ENCODE measurements around the gene NOC4L.

NOC4L gene

DNA sequence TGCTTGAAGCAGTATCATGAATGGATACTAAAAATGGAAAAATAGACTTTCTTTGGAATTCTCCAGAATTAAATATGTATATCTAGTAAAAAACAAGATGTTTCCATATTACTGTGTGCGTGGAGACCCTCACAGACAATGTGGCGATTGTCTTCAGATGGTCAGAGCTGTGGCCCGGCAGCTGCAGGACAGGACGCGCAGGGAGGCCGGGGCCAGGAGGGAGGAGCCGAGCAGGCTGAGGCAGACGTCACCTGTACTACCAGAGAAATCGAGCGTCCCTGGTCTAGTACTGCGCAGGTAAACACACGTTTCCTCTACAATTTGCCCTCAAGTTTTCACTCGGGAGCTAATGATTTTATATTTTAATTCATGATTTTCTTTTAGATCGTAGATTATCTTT lies 23.0 kb upstream of the NOC4L start:
- Histone ChIP-seq H3K79me2 (ENCODE audit: insufficient read depth, low read length) (no peaks in the 10 kb centered on the region), H3F3A (ENCODE audit: insufficient read depth, low read length) (no peaks in the 10 kb centered on the region), H3K4me2 (ENCODE audit: low read length) (no peak overlapping the region), H2AFZ (ENCODE audit: low read length) (no peak overlapping the region), H3K9ac (ENCODE audit: low read length) (no peak overlapping the region), H3K27ac (ENCODE audit: low read depth, low read length, poor library complexity, severe bottlenecking) (no peak overlapping the region), H3K4me3 (ENCODE audit: low read depth, low read length, poor library complexity, severe bottlenecking) (no peak overlapping the region), H3K27me3 (ENCODE audit: insufficient read depth, low read length) (no peaks in the 10 kb centered on the region), H3K9me3 (ENCODE audit: low read length) (no peaks in the 10 kb centered on the region), H4K20me1 (ENCODE audit: insufficient read depth, low read length) (no peaks in the 10 kb centered on the region), H3K4me1 (ENCODE audit: insufficient read depth, low read length, severe bottlenecking) (no peaks in the 10 kb centered on the region), H3K36me3 (ENCODE audit: insufficient read depth, low read length) (peaks cover 72% of the 10 kb centered on the region), H3K9me2 (ENCODE audit: low read depth, low read length) (no peaks in the 10 kb centered on the region)
- TF ChIP-seq, protein P1, sequence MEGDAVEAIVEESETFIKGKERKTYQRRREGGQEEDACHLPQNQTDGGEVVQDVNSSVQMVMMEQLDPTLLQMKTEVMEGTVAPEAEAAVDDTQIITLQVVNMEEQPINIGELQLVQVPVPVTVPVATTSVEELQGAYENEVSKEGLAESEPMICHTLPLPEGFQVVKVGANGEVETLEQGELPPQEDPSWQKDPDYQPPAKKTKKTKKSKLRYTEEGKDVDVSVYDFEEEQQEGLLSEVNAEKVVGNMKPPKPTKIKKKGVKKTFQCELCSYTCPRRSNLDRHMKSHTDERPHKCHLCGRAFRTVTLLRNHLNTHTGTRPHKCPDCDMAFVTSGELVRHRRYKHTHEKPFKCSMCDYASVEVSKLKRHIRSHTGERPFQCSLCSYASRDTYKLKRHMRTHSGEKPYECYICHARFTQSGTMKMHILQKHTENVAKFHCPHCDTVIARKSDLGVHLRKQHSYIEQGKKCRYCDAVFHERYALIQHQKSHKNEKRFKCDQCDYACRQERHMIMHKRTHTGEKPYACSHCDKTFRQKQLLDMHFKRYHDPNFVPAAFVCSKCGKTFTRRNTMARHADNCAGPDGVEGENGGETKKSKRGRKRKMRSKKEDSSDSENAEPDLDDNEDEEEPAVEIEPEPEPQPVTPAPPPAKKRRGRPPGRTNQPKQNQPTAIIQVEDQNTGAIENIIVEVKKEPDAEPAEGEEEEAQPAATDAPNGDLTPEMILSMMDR (IDR thresholded peaks at IDR 0.05; ENCODE audit: low read length), result no peak
- TF ChIP-seq EZH2 (IDR thresholded peaks at IDR 0.05; ENCODE audit: borderline replicate concordance, low read length), result no peak

DNA sequence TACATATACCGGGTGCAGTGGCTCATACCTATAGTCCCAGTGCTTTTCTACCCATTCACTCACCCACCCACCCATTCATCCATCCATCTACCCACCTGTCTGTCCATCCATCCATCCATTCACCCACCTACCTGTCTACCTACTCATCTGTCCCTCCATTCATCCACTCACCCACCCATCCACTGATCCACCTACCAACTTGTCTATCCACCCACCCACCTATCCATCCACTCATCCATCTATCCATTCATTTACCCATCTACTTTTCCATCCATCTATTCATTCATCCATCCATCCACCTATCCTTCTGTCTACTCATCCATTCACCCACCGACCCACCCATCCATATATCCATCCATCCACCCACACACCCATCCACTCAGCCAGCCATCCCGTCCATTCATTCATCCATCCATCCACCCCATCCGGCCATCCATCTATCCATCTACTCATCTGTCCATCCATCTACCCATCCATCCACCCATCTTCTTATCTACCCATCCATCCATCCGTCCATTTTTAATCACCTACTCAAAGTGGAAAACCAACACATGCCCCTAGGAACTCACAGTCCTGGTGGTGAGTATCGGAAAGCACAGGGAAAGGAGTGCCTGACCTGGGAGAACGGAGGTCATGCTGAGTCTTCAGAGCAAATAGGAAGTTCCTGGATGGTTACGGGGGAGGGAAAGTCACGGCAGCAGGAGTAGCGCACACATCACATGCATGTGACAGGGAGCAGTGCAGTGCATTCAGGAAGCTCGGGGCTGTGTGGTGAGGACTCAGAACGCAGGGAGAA lies 20.1 kb upstream of the NOC4L start:
- no peaks in the 10 kb centered on the region for H3K79me2 ChIP-seq (ENCODE audit: insufficient read depth, low read length)
- H3K4me1 ChIP-seq (ENCODE audit: insufficient read depth, low read length, severe bottlenecking), result no peaks in the 10 kb centered on the region
- no peaks in the 10 kb centered on the region for H3K9me2 ChIP-seq (ENCODE audit: low read depth, low read length)
- peaks cover 6% of the 10 kb centered on the region for H3K9me3 ChIP-seq (ENCODE audit: low read length)
- H2AFZ ChIP-seq (ENCODE audit: low read length), result no peak overlapping the region
- no peak overlapping the region for H3K9ac ChIP-seq (ENCODE audit: low read length)
- TF ChIP-seq, protein P1 (IDR thresholded peaks at IDR 0.05; ENCODE audit: low read length), result no peak
- H3K27me3 ChIP-seq (ENCODE audit: insufficient read depth, low read length), result no peaks in the 10 kb centered on the region
- H4K20me1 ChIP-seq (ENCODE audit: insufficient read depth, low read length), result no peaks in the 10 kb centered on the region
- H3K4me3 ChIP-seq (ENCODE audit: low read depth, low read length, poor library complexity, severe bottlenecking), result no peak overlapping the region
- H3K27ac ChIP-seq (ENCODE audit: low read depth, low read length, poor library complexity, severe bottlenecking), result no peak overlapping the region
- no peak overlapping the region for H3K4me2 ChIP-seq (ENCODE audit: low read length)
- no peaks in the 10 kb centered on the region for H3F3A ChIP-seq (ENCODE audit: insufficient read depth, low read length)
- H3K36me3 ChIP-seq (ENCODE audit: insufficient read depth, low read length), result peaks cover 77% of the 10 kb centered on the region

DNA sequence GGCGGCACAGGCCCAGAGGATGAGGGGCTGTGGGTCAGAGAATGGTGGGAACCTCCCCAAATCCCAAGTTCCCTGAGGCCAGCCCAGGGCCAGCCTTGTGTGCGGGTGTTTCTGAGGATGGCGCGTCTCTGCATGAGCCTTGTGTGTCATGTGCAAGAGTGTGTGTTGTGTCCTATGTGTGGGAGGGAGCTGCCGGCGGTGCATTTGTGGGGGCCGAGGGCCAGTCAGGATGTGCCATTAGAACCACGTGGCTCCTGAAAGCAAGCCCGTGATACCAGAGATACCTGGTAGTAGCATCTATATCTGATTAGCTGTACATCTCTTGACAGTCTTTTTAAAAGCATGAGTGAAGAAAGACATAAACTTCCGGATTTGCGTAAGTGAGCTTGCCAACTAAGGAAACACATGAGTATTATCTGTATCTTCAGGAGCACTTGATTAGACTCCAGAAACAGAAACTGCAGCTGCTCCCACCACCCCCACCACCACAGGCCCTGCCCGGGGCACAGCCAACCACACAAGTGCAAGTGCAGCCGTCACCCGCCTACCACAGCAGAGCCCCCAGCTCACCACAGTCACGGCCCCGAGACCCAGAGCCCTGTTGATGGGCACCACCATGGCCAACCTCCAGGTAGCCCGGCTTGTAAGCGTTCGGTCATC lies 19.4 kb upstream of the NOC4L start:
- Histone ChIP-seq H3K9ac (ENCODE audit: low read length) (no peak overlapping the region), H3K9me2 (ENCODE audit: low read depth, low read length) (no peaks in the 10 kb centered on the region), H3K36me3 (ENCODE audit: insufficient read depth, low read length) (peaks cover 75% of the 10 kb centered on the region), H3F3A (ENCODE audit: insufficient read depth, low read length) (no peaks in the 10 kb centered on the region), H3K4me3 (ENCODE audit: low read depth, low read length, poor library complexity, severe bottlenecking) (no peak overlapping the region), H2AFZ (ENCODE audit: low read length) (no peak overlapping the region), H3K27me3 (ENCODE audit: insufficient read depth, low read length) (no peaks in the 10 kb centered on the region), H3K9me3 (ENCODE audit: low read length) (peaks cover 6% of the 10 kb centered on the region), H3K79me2 (ENCODE audit: insufficient read depth, low read length) (no peaks in the 10 kb centered on the region), H3K27ac (ENCODE audit: low read depth, low read length, poor library complexity, severe bottlenecking) (no peak overlapping the region), H3K4me1 (ENCODE audit: insufficient read depth, low read length, severe bottlenecking) (no peaks in the 10 kb centered on the region), H4K20me1 (ENCODE audit: insufficient read depth, low read length) (no peaks in the 10 kb centered on the region), H3K4me2 (ENCODE audit: low read length) (no peak overlapping the region)
- TF ChIP-seq EZH2 (IDR thresholded peaks at IDR 0.05; ENCODE audit: borderline replicate concordance, low read length), result no peak
- TF ChIP-seq, protein P1 (IDR thresholded peaks at IDR 0.05; ENCODE audit: low read length), result no peak
